HG03064 (cell line): Measurements from ENCODE around the gene SERPINA12.

ENCODE experiments used
- ATAC-seq: cut with Tn5 transposase; IDR thresholded peaks from one replicate; pipeline ENCODE4 v1.9.1; 2021; ENCODE audit warnings: low read depth; ENCODE audit not compliant: unreplicated experiment

Gene SERPINA12

DNA sequence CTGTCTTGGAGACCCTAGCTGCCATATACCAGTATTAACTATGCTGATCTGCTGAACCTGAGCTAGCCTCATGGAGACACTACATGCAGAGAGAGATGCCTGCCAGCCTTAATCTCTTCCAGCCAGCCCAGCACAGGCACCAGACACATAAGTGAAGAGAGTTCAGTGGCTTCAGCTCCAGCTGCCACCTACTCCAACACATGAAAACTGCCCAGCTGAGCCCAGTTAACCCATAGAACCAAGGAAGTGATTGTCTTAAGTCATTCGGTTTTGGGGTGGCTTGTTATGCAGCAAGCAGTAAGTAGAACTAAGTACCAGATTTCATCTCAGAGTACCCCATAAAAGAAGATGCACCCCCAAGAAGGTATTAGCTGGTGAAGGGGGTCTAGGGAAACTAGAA, 64.3 kb downstream of the SERPINA12 start:
- ATAC-seq = no peak

DNA sequence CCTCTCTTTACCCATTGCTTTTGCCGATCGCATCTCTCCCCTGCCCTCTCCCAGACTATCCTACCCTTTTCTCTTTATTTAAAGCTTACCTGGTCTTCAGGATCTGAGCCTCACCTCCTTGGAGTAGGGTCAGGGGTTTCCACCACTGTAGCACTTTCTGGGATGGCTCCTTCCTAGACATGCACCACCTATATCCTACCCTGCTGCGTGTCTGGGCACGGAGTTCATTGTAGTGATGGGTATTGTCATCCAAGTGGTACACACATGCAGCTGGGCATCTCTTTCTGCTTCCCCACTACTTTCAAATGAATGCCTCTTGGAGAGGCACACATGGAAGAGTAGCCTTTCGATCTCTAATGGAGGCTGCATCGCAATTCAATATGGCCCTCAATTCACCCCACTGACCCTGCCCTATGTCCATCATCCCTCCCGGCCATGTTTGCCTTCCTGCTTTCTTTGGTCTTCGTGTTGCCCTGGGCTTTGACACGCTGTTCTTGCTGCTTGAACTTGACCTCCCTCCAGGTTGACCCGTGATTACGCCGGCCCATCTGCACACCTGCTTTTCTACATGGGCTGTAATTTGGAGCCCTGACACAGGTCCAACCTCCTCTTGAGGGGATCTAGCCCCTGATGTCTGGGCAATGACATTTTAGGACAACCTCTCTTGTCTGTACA, 67.6 kb downstream of the SERPINA12 start:
- ATAC-seq = no peak

DNA sequence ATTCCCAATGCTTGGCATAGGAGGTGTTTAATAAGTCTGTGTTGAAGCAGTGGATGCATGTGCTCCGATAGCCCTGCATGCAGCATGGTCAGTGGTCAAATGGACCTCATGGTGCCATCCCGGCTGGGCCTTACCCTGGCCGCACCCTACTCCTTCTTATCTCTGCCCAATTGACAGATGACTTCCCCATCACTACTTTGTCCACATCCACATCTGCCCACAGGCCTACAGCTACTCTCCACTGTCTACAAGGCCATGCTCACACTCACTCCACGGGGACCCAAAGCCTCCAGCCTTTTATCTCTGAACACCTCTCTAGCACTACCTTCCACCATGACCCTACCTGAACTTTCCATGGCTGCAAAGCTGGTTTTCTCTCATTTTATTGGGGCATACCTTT, 68.1 kb downstream of the SERPINA12 start:
- ATAC-seq = no peak

DNA sequence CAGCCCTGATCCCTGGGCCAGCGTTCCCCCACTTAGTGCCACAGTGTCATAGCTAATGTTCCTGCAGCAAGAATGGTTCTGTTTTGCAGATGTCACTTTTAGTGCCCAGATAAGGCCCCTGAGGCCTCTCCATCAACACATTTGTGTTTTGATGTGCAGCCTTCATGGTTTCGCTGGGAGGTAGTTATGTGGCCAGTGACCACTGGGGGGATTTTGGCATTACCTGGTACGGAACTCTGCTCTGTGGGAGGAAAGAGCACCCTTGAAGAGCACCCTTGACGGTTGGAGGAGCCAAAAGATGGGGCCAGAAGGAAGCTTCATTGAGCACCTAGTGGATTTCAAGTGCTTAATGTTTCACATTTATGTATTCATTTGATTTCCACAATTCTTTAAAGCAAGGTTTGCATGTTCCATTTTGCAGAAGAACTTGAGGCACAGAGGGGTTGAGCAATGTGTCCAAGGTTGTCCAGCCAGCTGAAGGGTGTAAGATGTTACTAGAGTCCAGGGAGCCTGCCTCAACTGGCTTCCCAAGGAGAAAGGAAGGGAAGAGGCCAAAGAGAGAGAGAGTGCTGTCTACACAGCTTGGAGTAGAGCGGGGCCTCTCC, 69.7 kb downstream of the SERPINA12 start:
- no peak for ATAC-seq
